DOHH2 (cell line): ENCODE data around the gene RABGAP1L.

Experiments used
- CTCF ChIP-seq: fragments of 200-600 bp; sonication (generic); IDR thresholded peaks from one replicate; pipeline ENCODE4 v1.5.1; 2014; ENCODE audit warnings: antibody characterized with exemption, mild to moderate bottlenecking, low read depth, low read length; ENCODE audit not compliant: poor library complexity, severe bottlenecking
- EZH2phosphoT487 ChIP-seq: fragments of 200-600 bp; sonication (generic); IDR thresholded peaks from 2 replicates; pipeline ENCODE4 v1.6.1; 2017; ENCODE audit warnings: borderline replicate concordance, mild to moderate bottlenecking, antibody characterized with exemption, low read length, moderate library complexity, mixed read lengths

- TF ChIP-seq CTCF (no peak), EZH2phosphoT487 (no peak)
These were observed 541.5 kb downstream of the RABGAP1L start for GRCh38 chr1:174700775-174701174.
